ENCODE measurements around the gene DOK6.
"Not testable (repeated sequence)": the region's sequence is repeated elsewhere in the genome, so short reads cannot be mapped to it uniquely, and the experiment has no call there.

DOK6 gene

DNA sequence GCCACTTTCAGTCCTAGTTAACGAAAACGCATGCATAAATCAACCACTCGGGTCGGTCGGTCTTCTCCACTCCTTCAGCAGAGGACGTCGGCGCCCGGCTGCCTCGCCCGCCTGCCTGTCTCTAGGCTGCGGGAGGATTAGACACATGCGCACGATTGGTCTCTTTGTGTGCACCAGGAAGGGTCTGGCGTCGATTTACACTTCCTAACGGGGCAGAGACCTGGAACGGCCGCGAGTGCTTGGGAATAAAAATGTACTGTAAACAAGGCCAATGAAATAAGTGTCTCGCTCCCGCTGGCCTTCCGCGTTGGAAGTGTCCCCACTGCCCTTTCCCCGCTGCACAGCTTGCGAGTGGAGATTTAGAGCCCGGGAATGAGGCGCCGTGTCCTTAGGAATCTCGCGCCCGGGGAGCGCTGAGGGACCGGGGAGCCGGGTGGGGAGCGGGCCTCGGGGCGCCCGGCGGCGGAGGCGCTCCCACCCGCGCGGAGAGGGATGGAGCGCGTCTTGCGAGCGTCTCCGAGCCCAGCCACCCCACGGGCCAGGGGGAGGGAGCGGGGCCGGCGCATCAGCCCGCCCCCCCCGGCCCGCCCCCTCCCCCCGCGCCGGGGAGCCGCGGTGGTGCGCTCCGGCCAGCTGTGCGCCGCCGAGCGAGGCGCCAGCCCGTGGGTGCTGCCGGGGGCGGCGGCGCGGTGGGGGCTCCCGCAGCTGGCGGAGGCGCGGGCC is at the start of gene DOK6:
DOK6 (plus strand) TSS at position 636 of the 723 bp plus-strand sequence.
- DNase-seq = peak; percentile 87

- no peak for DNase-seq
These were observed 47.7 kb upstream of the DOK6 start for GRCh38 chr18:69353023-69353422.

- no peak for DNase-seq
These were observed 43.1 kb upstream of the DOK6 start for GRCh38 chr18:69357590-69357989.

GRCh38 chr18:69358212-69358895 is 42.3 kb upstream of the DOK6 start:
- no peak for DNase-seq

DNA sequence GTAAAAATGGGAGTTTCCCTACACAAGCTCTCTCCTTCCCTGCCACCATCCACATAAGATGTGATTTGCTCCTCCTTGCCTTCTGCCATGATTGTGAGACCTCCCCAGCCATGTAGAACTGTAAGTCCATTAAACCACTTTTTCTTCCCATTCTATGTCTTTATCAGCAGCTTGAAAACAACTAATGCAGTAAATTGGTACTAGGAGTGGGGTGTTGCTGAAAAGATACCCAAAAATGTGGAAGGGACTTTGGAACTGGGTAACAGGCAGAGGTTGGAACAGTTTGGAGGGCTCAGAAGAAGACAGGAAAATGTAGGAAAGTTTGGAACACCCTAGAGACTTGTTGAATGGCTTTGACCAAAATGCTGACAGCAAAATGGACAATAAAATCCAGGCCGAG is 40.9 kb upstream of the DOK6 start:
- not testable (repeated sequence) for DNase-seq

GRCh38 chr18:69364930-69365329 is 35.8 kb upstream of the DOK6 start:
- no peak for DNase-seq

- DNase-seq = no peak
These were observed 35.0 kb upstream of the DOK6 start for GRCh38 chr18:69365658-69366057.

DNA sequence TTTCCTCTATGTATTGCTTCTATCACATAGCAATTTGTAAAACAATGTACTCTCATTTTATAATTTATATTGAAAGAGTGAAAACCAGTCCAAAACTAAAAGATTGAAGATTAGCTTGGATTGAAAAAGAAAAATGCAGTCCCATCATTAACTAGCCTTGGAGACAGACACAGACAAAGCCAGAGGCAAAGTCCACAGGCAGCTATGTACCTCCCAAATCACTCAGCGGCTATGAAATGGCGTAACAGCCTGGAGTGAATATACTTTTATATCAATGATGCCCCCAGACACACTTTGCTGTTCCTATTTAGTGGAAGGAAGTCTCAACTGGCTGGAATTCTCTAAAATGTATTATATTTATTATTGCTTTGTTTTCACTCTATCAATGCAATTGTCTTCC is 33.6 kb upstream of the DOK6 start:
- DNase-seq = no peak

DNA sequence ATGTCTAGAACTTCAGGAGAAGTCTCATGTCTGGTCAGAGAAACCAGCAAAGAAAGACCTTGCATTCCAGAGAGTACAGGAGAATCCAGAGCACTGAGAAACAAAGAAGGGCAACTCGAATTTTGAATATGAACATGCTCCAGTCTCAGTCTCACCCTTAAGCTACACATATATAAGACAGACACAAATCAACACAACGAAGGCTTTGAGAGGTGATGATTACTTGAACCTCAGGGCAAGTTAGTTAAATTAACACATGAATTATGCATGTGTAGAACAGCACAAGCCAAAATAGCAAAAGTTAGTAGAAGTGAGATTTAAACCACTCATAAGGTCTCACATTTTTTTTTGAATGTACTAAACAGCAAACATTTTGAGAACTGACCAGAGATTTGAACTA is 29.0 kb upstream of the DOK6 start:
- no peak for DNase-seq

- no peak for DNase-seq
These were observed 20.4 kb upstream of the DOK6 start for GRCh38 chr18:69380324-69380723.

DNA sequence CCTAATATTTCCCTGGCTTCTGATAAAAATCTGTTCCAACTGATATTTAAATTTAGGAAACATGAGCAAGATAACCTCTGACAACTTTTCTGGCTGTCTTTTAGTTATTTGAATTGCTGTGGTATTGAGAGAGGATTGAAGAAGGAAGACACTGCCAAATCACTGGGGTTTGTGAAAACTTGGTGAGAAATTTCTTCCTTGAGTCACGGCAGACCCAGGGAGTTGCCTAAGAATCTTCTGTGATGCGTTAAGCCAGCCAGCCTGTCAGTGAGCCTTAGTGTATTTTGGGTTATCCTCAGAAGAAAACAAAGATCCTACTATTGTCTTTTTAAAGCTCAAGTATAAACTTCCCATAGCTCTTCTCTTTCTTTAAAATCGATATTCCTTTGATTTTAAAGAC is 17.5 kb upstream of the DOK6 start:
- DNase-seq = no peak

- peak; percentile 79 for DNase-seq
These were observed 13.5 kb upstream of the DOK6 start for GRCh38 chr18:69387186-69387585.

DNA sequence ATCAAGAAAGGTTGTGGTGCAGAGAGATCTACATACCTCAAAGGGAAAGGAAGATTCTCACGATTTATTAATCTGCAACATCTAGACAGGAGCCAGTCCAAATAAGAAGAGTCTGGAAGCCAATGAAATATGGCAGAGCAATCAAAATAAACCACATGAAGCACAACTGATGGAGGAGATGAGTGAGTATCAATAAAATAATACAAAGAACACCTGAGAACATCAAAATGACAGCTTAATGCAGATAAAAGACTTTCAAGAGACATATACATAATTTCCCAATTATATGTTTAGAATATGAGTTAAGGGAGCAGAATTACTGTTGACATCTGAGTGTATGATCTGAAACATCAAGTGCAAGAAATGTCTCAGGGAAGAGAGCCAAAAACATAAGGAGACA is 12.5 kb upstream of the DOK6 start:
- no peak for DNase-seq

GRCh38 chr18:69397096-69397495 is 3.6 kb upstream of the DOK6 start:
- DNase-seq = no peak

DNA sequence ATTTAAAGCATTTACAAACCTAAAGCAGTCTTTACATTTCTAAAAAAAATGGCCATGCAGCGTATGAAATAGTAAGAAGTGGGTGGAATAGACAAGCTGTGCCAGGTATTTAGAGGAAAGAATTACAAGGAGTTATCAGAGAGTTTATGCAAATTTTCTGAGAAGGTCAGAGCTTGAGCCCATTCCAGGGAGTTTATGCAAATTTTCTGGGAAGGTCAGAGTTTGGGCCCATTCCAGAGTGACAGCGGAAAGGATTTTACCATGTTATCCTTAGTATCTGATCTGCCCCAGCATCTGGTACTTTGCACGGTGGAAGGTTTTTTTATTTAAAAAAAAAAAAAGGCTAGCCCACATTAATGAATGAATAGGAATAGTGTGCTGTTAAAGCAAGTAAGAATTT is 1.4 kb upstream of the DOK6 start:
- DNase-seq = no peak

DNA sequence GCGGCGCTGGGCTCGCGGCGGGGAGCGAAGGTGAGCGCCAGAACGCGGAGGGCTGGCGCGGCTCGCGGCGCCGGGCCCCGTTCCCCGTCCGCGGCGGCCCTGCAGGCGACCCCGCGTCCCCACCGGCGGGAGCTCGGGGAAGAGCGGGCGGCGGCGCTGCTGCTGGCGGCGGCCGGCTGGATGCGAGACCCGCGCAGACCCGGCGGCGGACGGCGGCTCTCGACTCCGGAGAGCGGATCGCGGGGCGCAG is 213 bp downstream of the DOK6 start:
- DNase-seq = peak; percentile 49

DNA sequence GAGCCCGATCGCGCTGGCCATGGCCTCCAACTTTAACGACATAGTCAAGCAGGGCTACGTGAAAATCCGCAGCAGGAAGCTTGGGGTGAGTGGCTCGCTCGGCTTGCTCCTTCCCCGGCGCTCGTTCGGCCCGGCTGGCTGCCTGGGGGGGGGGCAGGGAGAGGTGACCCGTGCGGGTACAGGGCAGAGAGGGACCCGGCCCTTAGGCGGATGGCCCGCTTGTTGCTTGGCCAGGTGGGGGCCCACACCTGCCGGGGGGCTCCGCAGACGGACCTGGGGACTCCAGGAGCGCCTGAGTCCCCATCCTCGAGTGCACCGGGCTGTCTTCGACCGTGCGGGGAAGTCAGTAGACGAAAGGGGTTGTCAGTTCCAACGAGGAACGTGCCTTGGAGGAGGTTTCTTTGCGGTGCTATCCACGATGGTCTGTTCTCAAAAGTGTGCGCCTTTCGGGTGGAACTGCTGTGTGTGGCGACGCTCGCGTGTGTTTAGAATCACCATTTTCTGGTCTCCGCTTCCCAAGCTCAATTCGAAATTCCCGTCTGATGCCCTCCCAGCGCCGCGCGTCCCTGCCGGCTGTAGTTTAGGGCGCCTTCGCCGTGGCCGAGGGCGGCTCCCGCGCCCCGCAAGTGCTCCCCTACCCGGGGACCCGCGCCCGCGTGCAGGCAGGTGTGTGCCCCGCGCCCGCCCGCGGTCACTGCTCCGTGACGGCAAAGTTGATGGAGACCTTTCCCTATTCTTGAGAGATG is 711 bp downstream of the DOK6 start:
- DNase-seq = peak; percentile 48

- no peak for DNase-seq
These were observed 1.4 kb downstream of the DOK6 start for GRCh38 chr18:69401972-69402532.

DNA sequence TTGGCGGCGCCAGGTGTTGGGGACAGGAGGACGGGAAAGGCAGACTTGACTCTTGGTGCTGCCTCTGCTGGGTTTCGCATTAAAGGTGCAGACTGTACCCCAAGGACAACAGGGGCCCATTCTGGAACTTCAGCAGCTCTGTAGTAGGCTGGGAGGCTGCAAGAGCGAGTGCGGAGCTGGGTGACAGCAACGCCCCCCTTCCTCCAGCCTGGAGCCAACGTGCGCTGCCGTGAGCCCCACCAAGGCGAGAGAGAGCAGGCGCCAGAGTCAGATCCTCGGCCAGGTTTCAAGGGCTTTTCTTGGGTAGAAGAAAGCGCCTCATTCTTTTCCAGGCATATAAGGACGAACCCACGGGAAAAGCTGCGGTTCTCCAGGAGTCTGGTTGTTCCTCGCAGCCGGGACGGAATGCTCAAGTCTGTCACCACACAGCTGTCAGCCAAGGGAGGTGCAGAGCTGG is 1.9 kb downstream of the DOK6 start:
- DNase-seq = no peak

DNA sequence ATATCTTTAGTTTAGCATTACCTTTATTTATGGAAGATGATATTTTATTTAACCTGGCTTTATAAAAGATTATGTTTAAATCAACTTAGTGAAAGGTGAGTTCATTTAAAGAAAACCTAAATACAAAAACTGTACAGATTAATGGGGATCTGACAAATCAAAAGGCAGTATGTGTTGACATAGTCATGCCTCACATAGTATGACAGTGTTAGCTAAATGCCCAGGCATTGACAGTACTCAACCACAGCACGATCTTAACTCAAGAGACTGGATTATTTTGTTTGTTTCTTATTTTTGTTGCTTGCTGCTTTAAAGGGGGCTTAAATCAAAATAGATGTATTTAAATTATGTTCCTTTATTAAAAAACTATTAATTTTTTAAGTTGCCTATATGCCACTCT is 7.8 kb downstream of the DOK6 start:
- no peak for DNase-seq

DNA sequence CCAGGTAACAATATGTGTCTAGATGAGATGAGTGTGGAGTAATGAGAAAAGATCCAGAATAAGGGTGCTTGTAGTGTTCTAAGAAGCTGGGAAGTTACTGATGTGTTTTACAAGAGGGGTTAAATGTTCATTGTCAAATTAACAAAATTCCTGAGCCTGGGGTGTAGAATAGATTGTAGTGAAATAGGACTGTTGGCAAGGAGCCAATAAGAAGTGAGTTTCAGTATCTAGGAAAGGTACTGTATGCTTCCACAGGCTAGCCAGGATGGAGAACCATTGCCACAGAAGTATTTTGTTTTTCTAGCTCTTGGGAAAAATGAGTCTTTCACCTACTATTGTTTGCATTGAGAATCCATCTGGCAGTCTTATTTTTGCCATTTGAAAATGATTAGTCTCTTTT is 10.5 kb downstream of the DOK6 start:
- DNase-seq = no peak

DNA sequence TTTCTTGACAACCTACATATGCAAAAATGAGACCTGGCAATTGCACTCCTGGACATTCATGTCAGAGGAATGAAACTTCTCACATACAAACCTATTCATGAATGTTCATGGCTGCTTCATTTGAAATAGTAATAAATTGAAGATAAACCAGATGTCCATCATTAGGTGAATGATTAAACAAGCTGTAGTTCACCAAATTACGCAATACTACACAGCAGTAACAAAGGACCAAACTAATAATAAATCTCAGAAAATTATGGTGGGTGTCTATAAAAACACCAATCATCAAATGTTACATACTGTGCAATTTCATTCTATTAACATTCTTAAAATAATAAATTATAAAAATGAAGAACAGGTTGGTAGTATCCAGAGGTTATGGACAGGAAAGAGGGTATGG is 13.5 kb downstream of the DOK6 start:
- DNase-seq = no peak

- no peak for DNase-seq
These were observed 32.2 kb downstream of the DOK6 start for GRCh38 chr18:69432847-69433246.

- DNase-seq = no peak
These were observed 34.3 kb downstream of the DOK6 start for GRCh38 chr18:69435000-69435399.
